ENCODE data around the gene STX5. TPM values are rescaled to one million over a fixed set of nuclear protein-coding genes. Genes with fewer than 3 reads are reported as not detected.

Gene STX5
- total and polyA plus RNA-seq, 10 of the 15 experiments (the other 5 are each of a cell fraction or from before 2014, with no cell fraction given): 3.8 to 35.4 (median 27.4) TPM

GRCh38 chr11:62855571-62856332, 23.9 kb upstream of the STX5 start (continued):
- TF ChIP-seq EGR1 (IDR thresholded peaks at IDR 0.05; ENCODE audit: borderline replicate concordance in 1 of 2, low read depth in 2 of 2, low read length in 2 of 2) (peak in 1 of 2 experiments; percentile 20; a peak in 1 of 3 replicates), NR2C2 (IDR thresholded peaks at IDR 0.05; ENCODE audit: borderline replicate concordance, control insufficient read depth, insufficient read length, low read depth) (no peak), ETV6 (conservative IDR thresholded peaks at IDR 0.05 in 1 of 2, IDR thresholded peaks at IDR 0.05 in 1 of 2; ENCODE audit: borderline replicate concordance in 1 of 2, low read depth in 1 of 2) (no peak), SP1 (IDR thresholded peaks at IDR 0.05; ENCODE audit: low read depth, low read length) (peak; percentile 92), KLF5 (IDR thresholded peaks at IDR 0.05; ENCODE audit: partially characterized antibody) (peak; percentile 10), LARP7 (IDR thresholded peaks at IDR 0.05) (peak; percentile 69), PAX8 (IDR thresholded peaks at IDR 0.05) (no peak), ZBTB33 (IDR thresholded peaks at IDR 0.05) (no peak), RUNX3 (IDR thresholded peaks at IDR 0.05; ENCODE audit: low read length) (peak; percentile 95), SREBF1 (IDR thresholded peaks at IDR 0.05; ENCODE audit: low read length) (no peak), ZBTB4 (CRISPR knock-in tag; IDR thresholded peaks at IDR 0.05) (no peak), KDM1A (IDR thresholded peaks at IDR 0.05; ENCODE audit: borderline replicate concordance) (no peak), TAF1 (IDR thresholded peaks at IDR 0.05; ENCODE audit: borderline replicate concordance, low read depth, low read length) (peak; percentile 100), SREBF2 (IDR thresholded peaks at IDR 0.05; ENCODE audit: low read length) (no peak), POLR2AphosphoS2 (IDR thresholded peaks at IDR 0.05; ENCODE audit: low read depth, low read length) (peak; percentile 99), NR2C1 (IDR thresholded peaks at IDR 0.05) (no peak), FOXM1 (IDR thresholded peaks at IDR 0.05; ENCODE audit: low read depth, low read length) (peak; percentile 42; the same call in 1 of the 2 replicates), YY1 (IDR thresholded peaks at IDR 0.05; ENCODE audit: low read depth, low read length) (peak; percentile 90), IKZF2 (IDR thresholded peaks at IDR 0.05) (peak; percentile 71 to 74), POLR2A (IDR thresholded peaks at IDR 0.05; ENCODE audit: low read depth, low read length) (peak; percentile 99), SUZ12 (IDR thresholded peaks at IDR 0.05; ENCODE audit: unreplicated experiment) (no peak), RAD21 (IDR thresholded peaks at IDR 0.05; ENCODE audit: insufficient read depth, low read depth, low read length) (no peak), RB1 (IDR thresholded peaks at IDR 0.05; ENCODE audit: borderline replicate concordance) (peak; percentile 93; the same call in 1 of the 2 replicates), POU2F2 (IDR thresholded peaks at IDR 0.05; ENCODE audit: borderline replicate concordance, low read depth, low read length) (peak; percentile 97), ZNF622 (IDR thresholded peaks at IDR 0.05) (no peak), ZBED1 (IDR thresholded peaks at IDR 0.05; ENCODE audit: borderline replicate concordance) (peak; percentile 98), MEF2A (IDR thresholded peaks at IDR 0.05; ENCODE audit: insufficient read depth, low read depth, low read length) (0 out of 2 replicates have a peak, but pooled peaks have one; percentile 39)
